GM18499 (cell line): ENCODE results near the gene SEPTIN2.
"Not testable (repeated sequence)": the region's sequence is repeated elsewhere in the genome, so short reads cannot be mapped to it uniquely, and the experiment has no call there.

Source experiments
- ATAC-seq: cut with Tn5 transposase; IDR thresholded peaks from one replicate; pipeline ENCODE4 v1.9.1; 2021; ENCODE audit warnings: moderate number of reproducible peaks; ENCODE audit not compliant: insufficient read depth, unreplicated experiment

SEPTIN2 gene

DNA sequence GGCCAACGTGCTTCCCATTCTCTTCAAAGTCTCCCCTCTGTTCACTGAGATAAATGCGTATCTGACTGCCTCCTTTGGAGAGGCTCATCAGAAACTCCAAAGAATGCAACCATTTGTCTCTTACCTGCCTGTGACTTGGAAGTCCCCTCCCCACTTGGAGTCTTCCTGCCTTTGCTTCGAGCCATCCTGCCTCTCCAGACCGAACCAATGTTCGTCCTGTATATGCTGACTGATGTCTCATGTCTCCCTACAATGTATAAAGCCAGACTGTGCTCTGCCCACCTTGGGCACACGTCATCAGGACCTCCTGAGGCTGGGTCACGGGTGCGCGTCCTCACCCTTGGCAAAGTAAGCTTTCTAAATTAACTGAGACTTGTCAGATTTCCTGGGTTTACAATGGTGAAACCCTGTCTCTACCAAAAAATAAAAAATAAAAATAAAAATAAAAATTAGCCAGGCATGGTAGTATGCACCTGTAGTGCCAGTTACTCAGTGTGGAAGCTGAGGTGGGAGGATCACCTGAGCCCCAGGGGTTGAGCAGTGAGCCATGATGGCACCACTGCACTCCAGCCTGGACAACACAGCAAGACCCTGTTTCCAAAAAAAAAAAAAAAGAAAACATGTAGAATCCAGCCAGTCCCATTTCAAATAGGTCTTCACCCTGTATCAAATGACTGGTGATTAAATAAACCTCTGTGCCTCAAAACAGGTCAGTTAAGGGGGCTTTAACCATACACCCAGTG, 29.2 kb upstream of the SEPTIN2 start:
- ATAC-seq: no peak

DNA sequence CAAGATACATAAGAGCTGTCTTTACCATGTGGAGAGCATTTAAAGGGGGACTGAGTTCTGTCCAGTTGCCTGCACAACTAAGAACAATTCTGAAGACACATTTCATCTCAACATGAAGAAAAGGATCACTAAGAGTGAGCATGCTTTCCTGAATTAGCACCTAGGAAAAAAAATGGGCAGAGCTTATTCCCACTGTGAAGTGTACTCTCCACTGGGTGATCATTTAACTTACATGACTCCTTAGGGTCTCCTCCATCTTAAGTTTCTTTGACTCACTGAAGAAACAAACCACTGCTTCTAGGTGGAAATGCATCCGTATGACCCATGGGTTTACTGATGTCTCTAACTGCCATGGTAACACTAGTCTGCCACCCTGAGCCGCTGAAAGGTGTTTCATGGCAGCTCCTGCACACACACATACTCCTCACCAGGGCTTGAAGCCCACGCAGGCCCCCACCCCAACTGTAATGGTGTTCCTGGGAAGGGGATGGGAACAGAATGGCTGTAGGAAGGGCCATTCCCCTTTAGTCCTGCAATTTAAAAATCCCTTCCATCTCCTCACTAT, 27.3 kb upstream of the SEPTIN2 start:
- ATAC-seq: no peak

DNA sequence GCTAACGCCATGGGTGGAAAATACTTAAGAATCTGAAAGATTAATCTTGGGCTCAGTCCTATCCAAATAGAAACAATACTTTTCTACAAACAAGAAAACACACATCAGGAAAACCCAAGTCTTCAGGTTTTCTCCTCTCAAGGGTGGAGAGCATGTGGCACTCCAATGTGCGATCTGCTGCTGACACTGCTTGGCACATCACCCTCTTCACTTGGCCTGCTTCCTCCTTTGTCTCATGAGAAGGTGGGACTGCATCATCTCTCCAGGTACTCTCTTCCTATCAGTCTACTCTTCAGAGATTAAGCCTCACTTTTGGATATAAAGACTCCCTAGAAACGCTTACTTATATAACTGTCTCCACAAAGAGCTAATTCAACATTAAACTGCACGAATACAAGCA, 26.7 kb upstream of the SEPTIN2 start:
- no peak for ATAC-seq

DNA sequence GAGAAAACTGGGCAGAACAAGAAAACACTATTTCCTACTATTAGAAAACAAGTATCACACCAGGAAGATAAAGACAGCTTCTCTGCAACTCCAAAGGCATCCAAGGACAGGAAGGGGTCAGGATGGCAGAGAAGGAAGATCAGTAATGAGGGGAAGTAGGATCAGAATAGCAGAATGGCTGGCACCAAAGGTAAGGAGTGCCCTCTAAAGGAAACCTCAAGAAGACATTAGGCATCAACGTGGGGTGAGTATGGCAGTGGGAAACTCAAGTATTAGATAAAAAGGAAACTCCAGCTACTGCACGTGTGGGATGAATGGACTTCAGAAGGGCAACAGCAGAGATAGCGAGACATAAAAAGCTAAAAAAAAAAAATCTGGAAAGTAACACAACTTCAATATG, 26.1 kb upstream of the SEPTIN2 start:
- no peak for ATAC-seq

DNA sequence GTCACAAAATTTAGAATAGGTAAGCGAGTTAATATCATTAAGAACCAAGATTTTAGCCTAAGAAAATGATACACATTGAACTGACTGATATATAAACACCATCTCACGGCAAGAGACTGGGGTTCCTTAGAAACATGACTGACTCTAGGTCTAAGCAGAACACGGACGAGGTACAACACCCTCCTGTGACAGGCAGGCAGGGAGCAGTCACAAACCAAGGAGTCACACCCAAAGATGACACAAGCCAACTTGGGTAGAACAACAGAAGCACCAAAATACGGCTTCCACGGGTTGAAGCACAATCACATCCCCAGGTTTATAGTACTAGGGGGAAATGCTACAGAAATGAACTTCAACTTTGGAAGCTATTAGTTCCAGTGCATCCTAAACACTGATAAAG, 24.6 kb upstream of the SEPTIN2 start:
- no peak for ATAC-seq

DNA sequence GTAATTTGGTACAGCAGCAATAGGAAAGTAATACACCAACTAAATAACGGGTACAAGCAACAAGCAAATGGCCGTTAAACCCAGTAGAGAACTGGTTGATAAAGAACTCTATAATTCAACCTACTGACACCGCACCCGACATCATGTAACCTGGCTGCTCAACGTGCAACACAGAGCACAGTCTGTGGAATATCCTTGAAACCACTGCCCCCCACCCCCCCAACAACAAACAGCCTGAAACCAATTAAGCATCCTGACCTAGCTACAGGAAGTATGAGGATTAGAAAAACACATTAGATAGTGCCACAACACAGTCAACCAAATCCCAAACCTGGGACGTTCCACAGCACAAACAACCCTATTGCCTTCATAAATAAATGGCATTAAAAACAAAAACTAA, 23.7 kb upstream of the SEPTIN2 start:
- ATAC-seq: no peak

DNA sequence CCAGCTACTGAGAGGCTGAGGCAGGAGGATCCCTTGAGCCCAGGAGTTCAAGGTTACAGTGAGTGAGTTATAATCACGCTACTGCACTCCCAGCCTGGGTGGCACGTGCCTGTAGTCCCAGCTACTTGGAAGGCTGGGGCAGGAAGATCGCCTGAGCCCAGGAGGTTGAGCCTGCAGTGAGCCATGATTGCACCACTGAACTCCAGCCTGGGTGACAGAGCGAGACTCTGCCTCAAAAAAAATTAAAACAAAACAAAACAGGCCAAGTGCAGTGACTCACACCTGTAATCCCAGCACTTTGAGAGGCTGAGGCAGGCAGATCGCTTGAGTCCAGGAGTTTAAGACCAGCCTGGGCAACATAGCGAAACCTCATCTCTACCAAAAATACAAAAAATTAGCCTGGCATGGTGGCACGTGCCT, 22.3 kb upstream of the SEPTIN2 start:
- ATAC-seq: not testable (repeated sequence)

DNA sequence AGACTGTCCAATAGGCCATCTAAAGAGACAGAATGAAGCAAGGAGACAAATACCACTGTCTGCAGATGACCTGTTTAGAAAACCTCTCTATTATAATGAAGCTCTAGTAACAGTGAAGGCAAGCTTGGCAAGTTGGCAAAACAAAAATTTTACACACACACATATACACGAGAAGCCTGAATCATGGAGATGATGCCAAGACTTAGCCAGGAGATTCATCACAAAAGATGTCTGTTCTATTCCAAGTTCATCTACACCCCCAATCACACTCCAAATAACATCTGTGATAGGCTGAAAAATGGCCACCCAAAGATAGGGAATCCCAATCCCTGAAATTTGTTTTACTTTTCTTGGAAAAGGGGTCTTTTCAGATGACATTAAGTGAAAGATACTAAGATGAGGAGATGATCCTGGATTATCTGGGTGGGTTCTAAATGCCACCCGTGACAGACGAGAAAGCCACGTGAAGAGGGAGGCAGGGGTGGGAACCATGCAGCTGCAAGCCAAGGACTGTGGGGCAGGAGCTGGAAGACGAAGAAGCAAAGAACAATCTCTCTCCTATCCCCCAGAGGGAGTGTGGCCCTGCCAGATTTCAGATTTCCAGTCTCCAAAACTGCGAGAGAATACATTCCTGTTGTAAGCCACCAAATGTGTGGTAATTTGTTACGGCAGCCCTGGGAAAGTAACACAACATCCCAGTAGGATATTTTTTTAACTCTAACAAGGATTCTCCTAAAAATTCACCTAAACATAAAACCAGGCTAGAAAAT, 20.2 kb upstream of the SEPTIN2 start:
- ATAC-seq: no peak

DNA sequence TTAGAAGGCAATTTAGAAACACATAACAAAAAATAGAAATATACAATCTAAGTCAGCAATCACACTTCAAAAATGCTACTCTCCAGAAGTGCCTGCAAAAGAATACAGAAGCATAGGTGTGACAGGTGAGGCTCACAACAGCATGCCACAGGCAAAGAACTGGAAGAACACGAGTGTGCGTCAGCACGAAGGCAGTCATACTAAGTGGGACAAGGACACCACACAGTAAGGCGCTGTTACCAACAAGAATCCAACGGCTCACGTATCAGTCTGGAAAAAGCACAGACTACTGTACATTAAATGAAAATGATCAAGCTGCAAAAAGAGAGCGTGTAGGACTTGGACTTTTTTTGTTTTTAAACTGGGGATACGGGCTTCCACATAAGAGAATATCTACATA, 19.0 kb upstream of the SEPTIN2 start:
- no peak for ATAC-seq

DNA sequence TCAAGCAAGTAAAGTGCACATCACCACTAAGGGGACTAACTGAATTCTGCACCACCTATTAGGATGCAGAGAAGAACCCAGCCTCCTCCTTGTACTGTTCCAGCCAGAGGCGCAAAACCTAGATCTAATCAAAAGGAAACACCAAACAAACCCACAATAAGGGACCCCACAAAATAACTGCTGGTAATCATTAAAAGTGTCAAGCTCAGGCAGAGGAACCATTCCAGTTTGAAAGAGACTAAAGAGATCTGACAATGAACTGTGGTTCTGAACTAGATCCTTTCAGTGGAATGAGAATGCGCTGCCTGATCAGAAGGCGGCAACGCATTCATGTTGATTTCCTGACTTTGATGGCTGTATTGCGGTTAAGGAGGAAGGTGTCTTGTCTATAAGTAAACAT, 17.1 kb upstream of the SEPTIN2 start:
- no peak for ATAC-seq

DNA sequence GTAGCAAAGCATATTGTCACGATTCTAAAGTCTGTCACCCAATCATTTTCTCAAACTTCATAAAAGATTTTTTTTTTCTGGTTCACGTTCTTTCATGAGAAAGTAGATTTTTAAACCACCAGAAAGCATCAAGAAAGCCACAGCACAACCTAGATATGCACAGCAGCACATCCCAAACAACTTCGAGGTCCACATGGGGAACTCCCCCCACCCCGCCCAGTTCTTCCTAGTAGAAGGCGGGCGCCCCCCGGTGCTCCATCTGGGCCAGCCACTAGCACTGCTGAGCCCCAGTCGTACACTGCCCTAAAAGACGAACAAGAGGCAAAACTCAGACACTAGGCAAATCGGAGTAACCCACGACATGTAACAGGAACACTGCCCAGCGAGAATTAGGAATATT, 15.7 kb upstream of the SEPTIN2 start:
- no peak for ATAC-seq

DNA sequence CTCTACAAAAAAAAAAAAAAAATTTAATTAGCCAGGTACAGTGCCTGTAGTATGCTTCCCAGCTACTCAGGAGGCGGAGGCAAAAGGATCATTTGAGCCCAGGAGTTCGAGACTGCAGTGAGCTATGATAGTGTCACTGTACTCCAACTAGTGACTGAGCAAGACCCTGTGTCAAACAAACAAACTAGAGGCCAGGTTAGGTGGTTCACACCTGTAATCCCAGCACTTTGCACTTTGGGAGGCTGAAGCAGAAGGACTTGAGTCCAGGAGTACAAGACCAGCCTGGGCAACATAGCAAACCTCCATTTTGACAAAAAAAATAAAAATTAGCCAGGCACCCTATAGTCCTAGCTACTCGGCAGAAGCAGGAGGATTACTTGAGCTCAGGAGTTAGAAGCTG, 13.6 kb upstream of the SEPTIN2 start:
- ATAC-seq: no peak

DNA sequence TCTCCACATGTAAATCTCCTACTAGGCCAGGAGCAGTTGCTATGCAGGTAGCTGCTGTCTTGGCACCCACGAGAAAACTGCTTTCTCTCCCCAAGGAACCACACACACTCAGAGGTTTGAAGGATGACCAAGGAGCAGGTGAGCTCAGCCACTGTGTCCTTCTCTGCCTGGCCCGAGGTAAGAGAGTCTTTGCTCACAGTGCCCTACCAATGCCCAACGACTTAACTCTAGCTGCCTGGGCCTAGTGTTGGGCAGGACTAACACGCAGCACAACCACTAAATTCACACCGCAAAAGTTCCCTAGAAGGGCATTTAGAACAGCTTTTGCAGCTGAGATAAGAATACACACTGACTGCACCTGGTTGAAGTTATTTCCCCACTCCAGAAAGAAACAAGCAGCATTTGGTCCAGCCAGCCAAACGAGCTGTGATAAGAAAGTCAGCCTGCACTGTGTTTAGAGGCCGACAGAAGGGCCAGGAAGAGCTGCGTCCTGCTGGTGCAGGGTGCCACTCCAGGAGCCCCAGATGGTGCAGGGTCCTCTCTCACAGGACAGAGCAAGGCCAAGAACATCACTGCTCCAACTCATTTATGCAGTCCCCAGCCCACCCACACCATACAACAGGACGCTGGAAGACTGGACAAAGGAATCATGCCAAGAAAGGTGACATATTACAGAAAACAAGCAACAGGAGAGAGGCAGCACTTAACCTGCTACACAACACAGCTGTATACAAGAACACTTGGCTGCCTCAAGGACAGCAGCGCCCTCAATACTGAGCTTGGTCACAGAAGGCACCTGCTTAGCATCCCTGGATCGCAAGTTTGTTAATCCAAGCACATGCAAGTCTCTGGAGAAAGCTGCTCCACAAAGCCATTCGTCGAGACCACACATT, 12.7 kb upstream of the SEPTIN2 start:
- ATAC-seq: no peak

DNA sequence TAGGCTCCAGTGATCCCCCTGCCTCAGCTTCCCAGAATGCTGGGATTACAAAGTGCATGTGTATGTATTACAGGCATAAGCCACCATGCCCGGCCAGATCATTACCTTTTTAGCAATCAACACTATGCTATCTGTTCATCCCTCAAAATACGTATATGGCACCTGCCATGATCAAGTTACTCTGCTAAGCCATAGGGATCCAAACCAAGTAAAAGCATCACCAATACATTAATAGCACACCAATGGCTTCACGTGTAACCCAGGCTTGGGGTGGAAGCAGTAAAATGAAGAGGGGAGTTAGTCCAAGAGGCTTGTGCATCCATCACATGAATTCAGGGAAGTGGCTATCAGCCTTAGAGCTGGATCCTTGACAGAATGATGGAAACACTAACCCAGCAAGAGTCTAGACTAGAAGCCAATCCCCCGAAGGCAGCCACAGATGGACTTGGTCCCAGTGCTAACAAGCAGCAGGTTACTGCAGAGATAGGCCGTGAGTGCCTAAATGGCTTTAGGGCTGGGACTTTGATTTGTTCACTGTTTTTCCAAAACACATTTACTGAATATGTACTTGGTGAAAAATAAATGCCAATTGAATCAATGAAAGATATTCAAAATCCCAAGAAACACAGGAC, 11.6 kb upstream of the SEPTIN2 start:
- ATAC-seq: no peak

DNA sequence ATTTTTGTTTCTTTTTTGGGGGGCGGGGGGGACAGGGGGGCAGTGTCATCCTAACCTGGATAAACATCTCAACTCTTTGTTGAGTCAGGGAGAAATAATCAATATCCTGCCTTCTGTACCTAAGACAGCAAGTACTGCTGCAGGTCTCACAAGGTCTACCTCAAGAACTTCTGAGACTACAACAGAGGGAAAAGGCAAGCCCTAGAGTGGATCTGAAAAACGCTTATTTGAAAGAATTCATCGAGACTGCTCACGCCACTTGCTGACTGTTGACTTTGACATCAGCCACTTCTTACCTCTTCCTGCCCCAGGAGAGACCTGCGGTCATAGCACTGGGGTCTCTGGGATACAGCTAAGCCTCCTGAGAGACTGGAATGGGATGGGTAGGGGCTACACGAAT, 8.7 kb upstream of the SEPTIN2 start:
- ATAC-seq: no peak

DNA sequence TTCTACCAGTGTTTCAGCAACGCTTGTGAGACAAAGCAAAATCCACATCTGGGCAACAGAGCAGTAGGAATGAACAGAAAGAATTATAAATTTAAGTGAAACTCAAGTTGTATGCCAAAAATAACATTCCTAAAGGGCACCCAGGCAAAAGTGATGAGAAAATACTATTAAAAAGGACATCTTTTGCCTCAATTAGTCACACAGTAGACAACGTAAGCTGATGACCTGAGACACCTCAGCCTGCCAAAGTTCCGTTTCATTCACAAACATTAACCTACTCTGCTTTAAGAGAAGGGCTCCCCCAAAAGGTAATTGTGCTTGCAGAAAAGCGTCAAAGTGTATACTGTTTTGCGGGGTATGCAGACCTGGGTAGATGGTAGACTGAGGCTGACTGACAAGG, 7.5 kb upstream of the SEPTIN2 start:
- no peak for ATAC-seq

DNA sequence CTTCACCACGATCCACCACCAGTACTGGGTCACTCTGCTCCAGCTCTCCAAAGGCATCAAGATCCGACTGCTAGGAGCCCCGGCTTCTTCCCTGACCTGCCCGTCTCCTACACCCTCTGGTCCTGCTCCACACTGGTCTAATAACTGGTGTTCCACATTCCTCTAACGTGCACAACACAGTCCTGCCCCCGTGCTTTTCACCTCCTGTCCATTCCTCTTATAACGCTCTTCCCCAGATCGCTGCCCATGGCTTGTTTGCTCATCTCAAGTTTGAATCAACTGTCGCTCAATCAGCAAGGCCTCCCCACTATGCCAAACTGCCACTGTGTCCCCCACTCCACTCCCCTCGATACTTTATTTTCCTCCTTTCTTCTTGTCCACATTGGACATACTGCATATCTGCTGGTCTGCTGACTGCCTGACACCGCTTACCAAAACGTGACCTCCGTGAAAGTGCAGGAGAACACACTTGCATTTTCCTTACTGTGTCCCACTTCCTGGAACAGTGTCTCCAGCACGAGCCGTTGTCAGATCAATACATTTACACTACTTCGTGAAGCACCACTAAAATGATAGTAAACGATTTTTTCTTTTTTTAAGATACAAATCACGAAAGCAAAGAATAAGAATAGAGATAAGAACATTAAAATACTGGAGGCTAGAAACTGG, 6.8 kb upstream of the SEPTIN2 start:
- ATAC-seq: no peak

DNA sequence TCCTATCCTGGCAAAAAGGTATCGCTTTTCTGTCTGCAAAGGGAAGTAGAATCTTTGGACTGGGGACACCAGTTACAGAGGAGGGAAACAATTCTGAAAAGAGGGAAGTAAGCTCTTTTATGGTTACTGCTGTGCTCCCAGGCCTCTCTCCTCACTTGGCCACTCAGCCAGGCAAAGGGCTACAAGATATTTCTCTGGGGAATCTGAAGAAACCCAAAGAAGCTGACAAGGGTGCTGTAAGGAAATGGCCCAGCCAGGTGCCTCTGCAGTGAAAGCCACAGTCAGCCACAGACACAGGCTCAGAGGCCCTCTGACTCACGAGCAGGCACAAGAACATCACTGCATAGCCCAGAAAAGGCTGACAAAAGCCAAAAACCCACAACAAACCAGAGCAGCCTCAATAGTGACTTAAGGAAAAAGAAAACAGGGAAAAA, 6.0 kb upstream of the SEPTIN2 start:
- ATAC-seq: peak; percentile 35

DNA sequence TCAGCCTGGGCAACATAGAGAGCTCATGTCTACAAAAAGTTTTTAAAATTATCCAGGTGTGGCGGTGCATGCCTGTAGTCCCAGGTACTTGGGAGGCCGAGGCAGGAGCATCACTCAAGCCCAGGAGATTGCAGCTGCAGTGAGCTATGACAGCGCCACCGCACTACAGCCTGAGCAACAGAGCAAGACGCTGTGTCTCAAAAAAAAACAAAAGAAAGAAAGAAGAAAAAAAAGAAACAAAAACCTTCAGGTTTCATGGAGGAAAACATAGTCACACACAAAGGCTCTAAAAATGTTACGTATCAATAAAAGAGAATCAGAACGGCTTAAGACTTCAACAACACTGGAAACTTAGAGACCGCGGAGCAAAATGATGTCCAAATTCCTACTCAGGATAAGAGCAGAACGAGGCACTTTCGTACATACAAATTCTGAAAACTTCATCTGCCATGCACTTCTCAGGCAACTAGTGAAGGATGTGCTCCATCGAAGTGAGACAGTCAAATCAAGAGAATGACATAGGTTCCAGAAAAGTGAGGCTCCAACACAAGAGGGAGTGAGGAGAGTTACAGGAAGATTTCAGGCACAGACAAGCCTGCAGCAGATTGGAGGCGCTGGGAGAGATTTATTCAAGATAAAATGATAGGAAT, 4.7 kb upstream of the SEPTIN2 start:
- no peak for ATAC-seq
